Hepatocyte (in vitro differentiated cells): ENCODE results near the gene GPR62. TPM values are rescaled to one million over a fixed set of nuclear protein-coding genes. Genes with fewer than 3 reads are reported as not detected.
A peak's percentile ranks its signal among the peaks of the same experiment; 100 is the strongest.
"Not testable (repeated sequence)": the region's sequence is repeated elsewhere in the genome, so short reads cannot be mapped to it uniquely, and the experiment has no call there.

ENCODE experiments used
- DNase-seq: peaks from one replicate; pipeline ENCODE4 v3.0.0-alpha.2; 2016; ENCODE audit warnings: low spot score
- H2AFZ ChIP-seq: fragments of 200-600 bp; sonication (generic); 2 replicates; pipeline ENCODE4 v1.6.0; 2016; ENCODE audit warnings: antibody characterized with exemption, mild to moderate bottlenecking
- H3K27ac ChIP-seq: fragments of 200-600 bp; sonication (generic); 2 replicates; pipeline ENCODE4 v1.5.1; 2016; ENCODE audit warnings: mild to moderate bottlenecking
- H3K27me3 ChIP-seq: fragments of 200-600 bp; sonication (generic); 2 replicates; pipeline ENCODE4 v1.6.1; 2016
- H3K36me3 ChIP-seq: fragments of 200-600 bp; sonication (generic); replicated peaks from 2 replicates; pipeline ENCODE4 v1.5.1; 2016; ENCODE audit warnings: low read depth; ENCODE audit not compliant: insufficient read depth
- H3K4me1 ChIP-seq: fragments of 200-600 bp; sonication (generic); 2 replicates; pipeline ENCODE4 v1.5.1; 2016; ENCODE audit warnings: mild to moderate bottlenecking, moderate library complexity; ENCODE audit not compliant: insufficient read depth
- H3K4me2 ChIP-seq: fragments of 200-600 bp; sonication (generic); 2 replicates; pipeline ENCODE4 v1.6.0; 2016
- H3K4me3 ChIP-seq: fragments of 200-600 bp; sonication (generic); 2 replicates; pipeline ENCODE4 v1.5.1; 2016; ENCODE audit warnings: mild to moderate bottlenecking
- H3K79me2 ChIP-seq: fragments of 200-600 bp; sonication (generic); 2 replicates; pipeline ENCODE4 v1.6.0; 2017; ENCODE audit warnings: mild to moderate bottlenecking
- H3K9me2 ChIP-seq: fragments of 200-600 bp; sonication (generic); replicated peaks from 2 replicates; pipeline ENCODE4 v1.6.0; 2017; ENCODE audit warnings: mild to moderate bottlenecking; ENCODE audit not compliant: insufficient read depth
- H3K9me3 ChIP-seq: fragments of 200-600 bp; sonication (generic); 2 replicates; pipeline ENCODE4 v1.5.1; 2016; ENCODE audit warnings: low read depth, mild to moderate bottlenecking
- H4K20me1 ChIP-seq: fragments of 200-600 bp; sonication (generic); 2 replicates; pipeline ENCODE4 v1.6.0; 2016; ENCODE audit warnings: mild to moderate bottlenecking; ENCODE audit not compliant: insufficient read depth, poor library complexity, severe bottlenecking
- CTCF ChIP-seq: fragments of 200-600 bp; sonication (generic); IDR thresholded peaks from 2 replicates; pipeline ENCODE4 v1.5.1; 2016; ENCODE audit warnings: antibody characterized with exemption, mild to moderate bottlenecking; ENCODE audit not compliant: poor library complexity
- EZH2 ChIP-seq: fragments of 200-600 bp; sonication (generic); IDR thresholded peaks from 2 replicates; pipeline ENCODE4 v1.6.1; 2016; ENCODE audit warnings: antibody characterized with exemption, mild to moderate bottlenecking, borderline replicate concordance
- EZH2phosphoT487 ChIP-seq: fragments of 200-600 bp; sonication (generic); IDR thresholded peaks from one replicate; pipeline ENCODE4 v1.6.1; 2018; ENCODE audit warnings: antibody characterized with exemption, mild to moderate bottlenecking, low read depth, moderate library complexity; ENCODE audit not compliant: unreplicated experiment, severe bottlenecking
- WGBS: methylation state at CpG from one replicate; pipeline ENCODE4 v1.1.6; 2016; ENCODE audit warnings: low lambda C conversion rate; ENCODE audit errors: missing lambda C conversion rate; 5-methylcytosine and 5-hydroxymethylcytosine counted together
- polyA plus RNA-seq: library from polyadenylated mRNA; unstranded; fragments of >200 nt; fragmentation: Nextera tagmentation; extraction: Ambion mirVana; gene quantifications from 2 replicates; pipeline ENCODE4 v1.2.1, GENCODE V29; 2016
- total RNA-seq: library from RNA; depleted of rRNA; stranded (reverse); fragments of >200 nt; gene quantifications from 2 replicates; pipeline ENCODE4 v1.2.3, GENCODE V29; 2014

Gene GPR62
- total and polyA plus RNA-seq, 2 experiments from 2014 or later = 0.08 TPM; not detected in 1

- Histone ChIP-seq H3K4me1 (peaks cover 11% of the 10 kb centered on the region), H3K9me3 (no peaks in the 10 kb centered on the region), H3K27me3 (no peaks in the 10 kb centered on the region), H4K20me1 (no peaks in the 10 kb centered on the region), H3K36me3 (no peaks in the 10 kb centered on the region), H3K4me3 (no peak overlapping the region), H2AFZ (no peak overlapping the region), H3K4me2 (no peak overlapping the region), H3K9me2 (no peaks in the 10 kb centered on the region), H3K79me2 (peaks cover 22% of the 10 kb centered on the region), H3K27ac (no peak overlapping the region)
- WGBS = 95% methylated on average over 3 of the region's 3 CpGs
- no peak for DNase-seq
- TF ChIP-seq CTCF = no peak
- no peak for TF ChIP-seq EZH2phosphoT487
- TF ChIP-seq EZH2 = no peak
Observed at GRCh38 chr3:51992017-51992682, 37.0 kb downstream of the GPR62 start.

- not testable (repeated sequence) for H3K27me3 ChIP-seq, H4K20me1 ChIP-seq, H3K36me3 ChIP-seq, H3K4me3 ChIP-seq, H3K9me3 ChIP-seq, H3K9me2 ChIP-seq, H3K4me2 ChIP-seq, H2AFZ ChIP-seq, H3K27ac ChIP-seq, DNase-seq
- Histone ChIP-seq H3K79me2 (peaks cover 22% of the 10 kb centered on the region), H3K4me1 (peaks cover 11% of the 10 kb centered on the region)
- WGBS = 97% methylated on average over 12 of the region's 13 CpGs
Observed at GRCh38 chr3:51993657-51994056, 38.5 kb downstream of the GPR62 start.

GRCh38 chr3:51994530-51994929, 39.3 kb downstream of the GPR62 start:
- H3K4me1 ChIP-seq = peaks cover 11% of the 10 kb centered on the region
- 82% methylated on average over 2 of the region's 2 CpGs for WGBS

More at GRCh38 chr3:51994530-51994929, 39.3 kb downstream of the GPR62 start:
- Histone ChIP-seq H3K9me3 (no peaks in the 10 kb centered on the region), H4K20me1 (no peaks in the 10 kb centered on the region), H3K9me2 (no peaks in the 10 kb centered on the region), H3K4me3 (peak overlapping the region; percentile 89), H3K36me3 (no peaks in the 10 kb centered on the region), H3K4me2 (peak overlapping the region; percentile 98), H3K27ac (peak overlapping the region; percentile 96), H2AFZ (no peak overlapping the region), H3K27me3 (no peaks in the 10 kb centered on the region), H3K79me2 (peaks cover 22% of the 10 kb centered on the region)
- no peak for DNase-seq
- TF ChIP-seq CTCF = no peak
- no peak for TF ChIP-seq EZH2
- TF ChIP-seq EZH2phosphoT487 = no peak
